Glomerular visceral epithelial cell (primary cell): ENCODE data around the gene USP43.
A peak's percentile ranks its signal among the peaks of the same experiment; 100 is the strongest.
"Not testable (repeated sequence)": the region's sequence is repeated elsewhere in the genome, so short reads cannot be mapped to it uniquely, and the experiment has no call there.

Experiments
- DNase-seq: peaks from one replicate; pipeline ENCODE4 v3.0.0-alpha.2; 2016; ENCODE audit errors: extremely low spot score

Gene USP43

DNA sequence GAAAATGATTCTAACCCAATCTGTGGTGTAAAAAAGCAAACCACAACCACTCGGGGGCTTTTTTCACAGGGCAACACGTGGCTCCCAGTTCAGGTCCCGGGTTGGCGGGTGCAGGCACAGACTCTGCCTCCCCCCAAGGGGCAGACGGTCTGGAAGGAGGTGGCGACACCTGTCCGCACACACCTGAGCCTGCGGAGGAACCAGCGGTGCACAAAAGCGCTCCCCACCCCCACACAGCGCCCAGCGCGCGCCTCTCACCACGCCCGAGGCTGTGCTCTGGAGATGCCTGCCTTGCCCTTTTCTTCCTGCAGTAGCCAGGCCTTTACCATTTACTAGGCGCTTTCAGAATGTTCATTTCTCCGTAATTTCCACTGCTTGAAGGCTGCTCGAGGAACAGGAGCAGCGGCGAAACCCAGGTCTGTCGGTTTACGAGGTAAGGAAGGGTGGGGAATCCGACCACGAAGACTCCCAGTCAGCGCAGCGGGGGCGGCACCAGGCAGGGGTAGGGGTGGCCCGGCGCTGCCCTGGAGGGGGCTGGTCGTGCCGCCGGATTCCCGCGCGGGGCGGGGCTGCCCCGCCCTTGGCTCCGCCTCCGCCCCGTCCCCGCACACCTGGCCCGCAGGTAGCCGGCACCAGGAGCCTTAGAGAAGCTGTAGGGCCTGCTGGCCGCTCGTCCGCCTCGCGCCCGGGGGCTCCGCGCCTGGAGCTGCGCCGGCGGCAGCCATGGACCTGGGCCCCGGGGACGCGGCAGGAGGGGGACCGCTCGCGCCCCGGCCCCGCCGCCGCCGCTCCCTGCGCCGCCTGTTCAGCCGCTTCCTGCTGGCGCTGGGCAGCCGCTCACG lies at the start of gene USP43:
TSS of gene USP43 (plus strand) at position 608 of the 842 bp plus-strand sequence. CDS start at position 724, 116 bp downstream.
- peak; percentile 74 for DNase-seq

GRCh38 chr17:9597638-9598037 lies 47.7 kb upstream of the USP43 start:
- not testable (repeated sequence) for DNase-seq

DNA sequence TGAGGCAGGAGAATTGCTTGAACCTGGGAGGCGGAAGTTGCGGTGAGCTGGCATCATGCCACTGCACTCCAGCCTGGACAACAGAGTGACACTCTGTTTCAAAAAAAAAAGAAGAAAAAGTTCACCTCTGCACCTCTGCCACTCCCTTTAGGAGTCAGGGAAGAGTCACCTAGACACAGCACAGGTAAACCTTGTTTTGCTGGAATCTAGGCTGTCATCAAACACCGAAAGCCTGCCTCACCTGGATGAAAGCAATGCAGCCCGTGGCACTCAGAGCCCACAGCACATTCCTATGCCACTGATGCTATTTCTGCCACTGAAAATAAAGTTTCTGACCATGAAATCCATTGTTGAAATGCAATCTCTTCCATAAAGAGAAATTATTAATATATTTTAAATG lies 46.7 kb upstream of the USP43 start:
- DNase-seq: no peak

DNA sequence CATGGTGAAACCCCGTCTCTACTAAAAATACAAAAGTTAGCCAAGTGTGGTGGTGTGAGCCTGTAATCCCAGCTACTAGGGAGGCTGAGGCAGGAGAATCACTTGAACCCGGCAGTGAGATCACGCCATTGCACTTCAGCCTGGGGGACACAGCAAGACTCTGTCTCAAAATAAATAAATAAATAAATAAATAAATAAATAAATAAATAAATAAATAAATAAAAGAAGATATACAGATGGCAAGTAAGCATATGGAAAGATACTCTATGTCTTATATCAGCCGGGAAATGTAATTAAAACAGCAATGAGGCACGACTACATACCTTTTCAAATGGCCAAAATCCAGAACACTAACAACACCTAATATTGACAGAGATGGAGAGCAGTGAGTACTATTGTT lies 40.7 kb upstream of the USP43 start:
- DNase-seq: not testable (repeated sequence)

DNA sequence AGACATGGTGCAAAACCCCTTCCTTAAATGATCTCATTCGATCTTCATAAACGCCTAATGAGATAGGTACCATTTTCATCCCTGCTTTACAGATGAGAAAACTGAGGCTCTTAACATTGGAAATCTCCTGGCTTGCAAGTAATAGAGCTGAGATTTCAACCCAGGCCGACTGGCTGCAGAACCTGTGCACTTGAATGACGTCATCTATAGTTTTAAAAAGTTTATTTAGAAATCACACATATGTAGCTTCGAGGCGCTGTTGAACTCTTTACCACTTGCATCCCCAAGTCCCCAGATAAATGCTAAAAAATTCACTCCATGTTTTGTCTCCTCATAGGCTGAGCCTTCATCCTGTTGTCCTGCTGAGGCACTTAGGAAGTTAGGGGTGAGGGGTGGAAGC lies 38.9 kb upstream of the USP43 start:
- no peak for DNase-seq

GRCh38 chr17:9607058-9607457 lies 38.3 kb upstream of the USP43 start:
- DNase-seq: not testable (repeated sequence)

DNA sequence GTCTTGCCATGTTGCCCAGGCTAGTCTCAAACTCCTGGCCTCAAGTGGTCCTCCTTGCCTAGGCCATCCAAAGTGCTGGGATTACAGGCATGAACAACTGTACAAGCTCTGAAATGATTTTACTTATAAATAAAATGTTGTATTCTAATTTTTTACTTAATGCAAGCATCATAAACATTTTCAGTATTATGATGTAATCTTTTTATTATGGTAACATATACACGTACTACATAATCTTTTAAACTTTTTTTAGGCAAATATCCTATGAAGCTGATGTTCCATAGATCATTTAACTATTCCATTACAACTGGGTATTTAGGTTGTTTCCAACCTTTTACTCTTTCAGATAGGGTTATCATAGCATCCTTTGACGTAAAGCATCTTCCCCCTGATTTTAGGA lies 33.8 kb upstream of the USP43 start:
- DNase-seq: no peak

- DNase-seq: peak; percentile 77
These were observed 33.3 kb upstream of the USP43 start for GRCh38 chr17:9612006-9612405.

DNA sequence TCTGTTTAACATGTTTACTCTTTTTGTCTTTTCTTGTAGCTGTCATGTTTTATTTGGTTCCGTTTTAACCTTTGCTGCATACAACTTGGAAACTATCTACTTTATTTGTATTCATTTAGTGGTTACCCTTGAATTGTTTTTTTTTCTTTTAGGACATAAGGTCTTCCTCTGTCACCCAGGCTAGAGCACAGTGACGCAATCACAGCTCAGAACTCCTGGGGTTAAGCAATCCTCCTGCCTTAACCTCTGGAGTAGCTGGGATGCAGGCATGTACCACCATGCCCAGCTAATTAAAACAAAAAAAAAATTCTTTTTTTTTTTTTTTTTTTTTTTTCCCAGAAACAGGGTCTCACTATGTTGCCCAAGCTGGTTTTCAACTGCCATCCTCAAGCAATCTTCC lies 29.8 kb upstream of the USP43 start:
- DNase-seq: no peak

GRCh38 chr17:9622961-9623360 lies 22.4 kb upstream of the USP43 start:
- DNase-seq: no peak

- no peak for DNase-seq
These were observed 16.8 kb upstream of the USP43 start for GRCh38 chr17:9628509-9628908.

GRCh38 chr17:9632741-9633140 lies 12.6 kb upstream of the USP43 start:
- no peak for DNase-seq

GRCh38 chr17:9635340-9635739 lies 10.0 kb upstream of the USP43 start:
- DNase-seq: no peak

DNA sequence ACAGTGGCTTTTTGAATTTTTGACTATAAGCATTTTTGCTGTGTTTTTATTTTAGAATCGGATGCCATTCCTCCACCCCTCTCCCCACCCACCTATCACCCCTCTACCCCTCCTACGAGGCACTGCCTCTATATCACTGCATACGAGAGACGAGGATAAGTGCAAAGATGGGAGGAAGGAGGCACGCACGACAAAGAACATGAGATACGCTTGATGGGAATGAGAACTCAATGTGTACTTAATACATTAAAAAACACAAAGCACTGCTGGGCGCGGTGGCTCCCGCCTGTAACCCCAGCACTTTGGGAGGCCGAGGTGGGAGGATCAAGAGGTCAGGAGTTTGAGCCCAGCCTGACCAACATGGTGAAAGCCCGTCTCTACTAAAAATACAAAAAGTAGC lies 8.8 kb upstream of the USP43 start:
- DNase-seq: no peak

DNA sequence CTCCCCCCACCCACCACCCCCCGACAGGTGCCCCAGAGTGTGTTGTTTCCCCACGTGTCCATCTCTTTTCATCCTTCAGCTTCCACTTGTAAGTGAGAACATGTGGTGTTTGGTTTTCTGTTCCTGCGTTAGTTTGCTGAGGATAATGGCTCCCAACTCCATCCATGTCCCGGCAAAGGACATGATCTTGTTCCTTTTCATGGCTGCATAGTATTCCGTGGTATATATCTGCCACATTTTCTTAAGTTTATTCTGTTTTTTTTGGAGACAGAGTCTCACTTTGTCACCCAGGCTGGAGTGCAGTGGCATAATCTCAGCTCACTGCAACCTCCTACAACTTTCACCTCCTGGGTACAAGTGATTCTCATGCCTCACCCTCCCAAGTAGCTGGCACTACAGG lies 4.9 kb upstream of the USP43 start:
- DNase-seq: not testable (repeated sequence)

DNA sequence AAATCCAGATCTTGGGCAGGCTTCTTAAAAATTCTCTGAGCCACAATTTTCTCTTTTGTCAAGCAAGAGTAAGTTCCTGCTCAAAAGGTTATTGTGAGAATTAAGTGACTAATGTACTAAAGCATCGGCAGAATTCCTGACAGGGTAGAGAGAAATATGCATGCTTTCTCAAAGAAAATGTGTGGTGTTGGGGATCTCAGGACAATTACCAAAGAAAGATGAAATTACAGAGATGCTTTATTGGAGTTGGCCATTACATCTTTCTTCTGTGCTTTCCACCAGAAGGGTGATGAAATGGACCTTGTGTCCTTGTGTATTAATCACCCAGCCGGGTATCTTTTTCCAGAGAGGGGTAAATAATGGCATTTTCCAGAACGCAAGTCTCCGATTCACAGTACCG lies 1.7 kb upstream of the USP43 start:
- DNase-seq: peak; percentile 22

- DNase-seq: peak; percentile 68
These were observed 681 bp downstream of the USP43 start for GRCh38 chr17:9645851-9646545.

GRCh38 chr17:9646546-9646885 lies 1.2 kb downstream of the USP43 start:
- DNase-seq: no peak

GRCh38 chr17:9647014-9647413 lies 1.7 kb downstream of the USP43 start:
- peak; percentile 60 for DNase-seq

- DNase-seq: no peak
These were observed 3.3 kb downstream of the USP43 start for GRCh38 chr17:9648521-9649110.

GRCh38 chr17:9658593-9659211 lies 13.4 kb downstream of the USP43 start:
- no peak for DNase-seq

DNA sequence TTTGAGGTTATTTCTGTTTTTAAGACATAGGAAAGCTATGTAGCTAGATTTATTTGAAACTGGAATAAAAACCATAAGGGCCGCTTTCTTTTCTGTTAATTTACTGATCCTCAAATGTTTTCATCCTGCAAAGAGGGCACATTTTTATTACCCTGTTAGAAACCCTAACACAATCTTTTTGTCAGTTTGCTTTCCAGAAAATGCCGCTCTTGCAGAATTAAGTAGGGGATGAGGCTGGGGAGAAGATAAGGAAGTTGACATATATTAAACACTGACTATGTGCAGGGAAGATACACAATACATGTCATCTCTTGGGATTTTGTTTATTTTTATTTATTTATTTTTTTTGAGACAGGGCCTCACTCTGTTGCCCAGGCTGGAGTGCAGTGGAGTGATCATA lies 15.7 kb downstream of the USP43 start:
- no peak for DNase-seq
